Kidney glomerular epithelial cell (primary cell): ENCODE results near the gene NEB.
"Not testable (repeated sequence)": the region's sequence is repeated elsewhere in the genome, so short reads cannot be mapped to it uniquely, and the experiment has no call there.

Experiments
- DNase-seq: peaks from one replicate; lab custom pipeline; 2025; lab: John Stamatoyannopoulos, UW

Gene NEB

DNA sequence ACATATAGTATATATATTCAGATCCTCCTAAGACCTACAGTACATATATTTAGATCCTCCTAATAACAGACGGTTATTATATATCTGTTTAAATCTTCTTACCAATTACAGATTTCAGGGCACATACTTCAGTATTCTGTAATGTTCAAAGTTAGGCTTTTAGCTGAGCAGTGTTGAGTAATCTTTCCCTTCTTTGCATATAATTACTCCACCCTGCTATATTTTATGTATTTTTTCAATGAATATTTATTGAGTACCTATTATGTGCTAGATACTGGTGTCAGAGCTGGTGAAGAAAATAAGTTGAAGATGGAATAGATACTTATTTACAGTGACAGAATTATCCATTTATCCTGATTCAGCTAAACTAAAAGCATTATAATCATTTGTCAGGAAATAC, 84.9 kb downstream of the NEB start:
- no peak for DNase-seq

DNA sequence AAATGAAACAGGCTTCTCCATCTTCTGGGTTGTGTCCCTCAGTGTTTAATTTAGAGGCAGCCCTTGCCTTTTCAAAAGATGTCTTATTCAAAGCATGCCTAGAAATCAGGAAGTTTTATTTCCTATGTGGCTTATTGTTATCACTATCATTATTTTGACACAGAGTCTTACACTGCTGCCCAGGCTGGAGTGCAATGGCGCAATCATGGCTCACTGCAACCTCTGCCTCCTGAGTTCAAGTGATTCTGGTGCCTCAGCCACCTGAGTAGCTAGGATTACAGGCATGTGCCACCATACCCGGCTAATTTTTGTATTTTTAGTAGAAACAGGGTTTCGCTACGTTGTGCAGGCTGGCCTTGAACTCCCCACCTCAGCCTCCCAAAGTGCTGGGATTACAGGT, 87.8 kb downstream of the NEB start:
- DNase-seq = not testable (repeated sequence)

DNA sequence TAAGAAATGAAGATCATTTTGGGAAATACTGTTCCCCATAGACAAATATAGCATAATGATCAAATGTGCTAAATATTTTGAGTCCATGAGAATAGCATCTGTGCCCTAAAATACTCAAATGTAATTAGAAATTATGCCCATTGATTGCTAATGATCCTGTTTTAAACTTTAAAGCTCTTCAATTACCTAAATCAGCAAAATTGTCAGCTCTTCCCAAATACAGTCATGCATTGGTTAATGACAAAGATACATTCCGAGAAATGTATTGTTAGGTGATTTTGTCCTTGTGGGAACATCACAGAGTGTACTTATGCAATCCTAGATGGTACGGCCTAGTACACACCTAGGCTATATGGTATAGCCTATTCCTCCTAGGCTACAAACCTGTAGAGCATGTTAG, 89.7 kb downstream of the NEB start:
- DNase-seq = no peak

DNA sequence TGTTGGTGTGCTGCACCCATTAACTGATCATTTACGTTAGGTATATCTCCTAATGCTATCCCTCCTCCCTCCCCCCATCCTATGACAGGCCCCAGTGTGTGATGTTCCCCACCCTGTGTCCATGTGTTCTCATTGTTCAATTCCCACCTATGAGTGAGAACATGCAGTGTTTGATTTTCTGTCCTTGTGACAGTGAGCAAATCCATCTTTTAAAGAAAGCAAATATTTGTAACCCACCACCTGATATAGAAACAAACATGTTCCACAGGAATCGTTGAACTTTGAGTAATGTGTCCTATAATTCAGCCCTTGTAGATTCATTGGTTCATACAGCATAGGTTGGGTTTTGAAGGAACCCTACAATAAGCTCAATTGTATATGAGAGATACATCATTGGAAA, 92.4 kb downstream of the NEB start:
- DNase-seq = not testable (repeated sequence)

DNA sequence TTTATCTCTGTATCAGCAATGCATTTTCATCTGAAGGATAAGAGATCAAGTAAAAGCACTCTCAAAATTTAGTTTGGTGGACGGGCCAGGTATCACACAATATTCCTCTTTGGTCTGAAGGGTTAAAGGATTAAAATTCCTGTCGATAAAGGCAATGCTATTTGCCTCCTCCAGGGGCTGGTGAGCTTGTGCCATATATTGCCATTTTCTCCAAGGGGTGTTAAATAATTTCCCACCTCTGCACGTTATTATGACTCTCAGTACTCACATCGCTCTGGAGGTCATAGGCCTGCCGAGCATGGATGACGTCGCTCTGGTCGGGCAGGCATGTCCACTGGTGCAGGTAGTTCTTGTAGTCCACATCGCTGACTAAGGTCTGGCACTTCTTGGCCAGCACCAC, 94.2 kb downstream of the NEB start:
- DNase-seq = no peak

DNA sequence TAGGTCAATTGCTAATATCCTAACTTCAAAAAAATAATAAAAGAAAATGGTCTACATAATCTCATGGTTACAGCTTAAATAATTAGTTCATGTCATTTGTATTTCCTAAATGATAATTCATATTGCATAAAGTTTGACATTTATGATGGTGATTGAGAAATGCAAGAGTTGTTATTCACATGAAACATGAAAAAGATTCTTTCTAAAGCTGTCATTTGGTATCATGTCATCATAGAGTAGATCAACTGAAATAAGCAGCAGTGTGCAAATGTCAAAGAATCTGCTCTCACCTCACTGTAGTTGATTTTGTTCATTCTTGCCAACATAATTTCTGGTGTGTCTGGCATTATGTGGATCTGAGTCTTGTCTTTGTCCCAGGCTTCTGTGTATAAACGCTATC, 95.3 kb downstream of the NEB start:
- DNase-seq = no peak

DNA sequence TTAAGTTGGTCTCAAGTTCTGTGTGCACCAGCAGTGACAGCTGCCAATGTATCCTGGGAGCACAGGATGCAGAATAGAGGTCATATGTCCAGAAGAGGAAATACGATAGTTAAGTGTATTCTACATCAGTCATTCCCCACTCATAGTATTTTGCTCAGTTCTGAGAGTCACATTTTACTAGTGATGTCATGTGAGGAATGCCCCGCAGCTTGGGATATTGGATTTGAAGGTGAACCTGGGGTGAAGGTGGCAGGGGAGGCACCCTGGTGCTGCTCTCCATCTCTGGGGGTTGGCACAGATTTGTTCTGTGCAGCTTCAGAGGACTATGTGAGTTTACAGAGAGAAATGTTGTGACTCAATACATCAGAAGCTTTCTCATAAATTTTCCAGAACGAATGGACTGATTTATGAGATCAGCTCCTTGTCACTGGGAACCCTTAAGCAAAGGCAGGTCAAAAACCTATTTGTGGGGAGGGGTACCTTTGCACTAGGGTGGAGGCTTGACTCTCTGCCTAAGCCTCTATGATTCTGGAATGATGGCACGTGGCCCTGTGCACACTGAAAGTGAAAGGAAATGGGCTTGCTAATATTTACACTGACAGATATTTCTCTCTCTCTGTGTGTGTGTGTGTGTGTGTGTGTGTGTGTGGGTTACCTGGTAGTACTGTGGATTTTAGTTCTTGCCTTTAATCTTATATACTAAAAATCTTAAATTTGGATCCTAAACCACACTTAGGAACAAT, 95.9 kb downstream of the NEB start:
- DNase-seq = peak; percentile 10

DNA sequence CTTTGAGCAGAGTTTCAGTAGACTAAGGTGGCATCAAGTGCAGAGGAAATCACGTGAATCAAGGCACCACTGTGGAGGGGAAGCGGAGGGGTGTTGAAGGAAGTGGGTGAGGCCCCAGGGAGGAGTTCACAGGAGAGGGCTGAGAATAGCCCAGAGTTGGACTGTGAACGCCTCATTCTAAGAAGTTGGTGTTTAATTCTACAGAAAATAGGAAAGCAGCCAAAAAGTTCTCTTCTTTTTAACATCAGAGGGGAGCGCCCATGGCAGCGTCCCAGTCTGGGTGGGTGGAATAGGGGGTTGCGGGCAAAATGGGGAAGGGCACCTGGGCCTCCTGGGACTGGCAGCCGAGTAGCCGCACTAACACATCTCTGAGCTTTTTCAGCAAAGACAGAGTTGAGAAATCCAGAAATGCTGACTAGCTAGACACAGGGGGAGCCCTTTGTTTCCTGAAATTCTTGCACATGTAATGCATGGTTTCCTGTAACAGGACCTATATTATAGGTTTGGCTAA, 97.0 kb downstream of the NEB start:
- DNase-seq = no peak

DNA sequence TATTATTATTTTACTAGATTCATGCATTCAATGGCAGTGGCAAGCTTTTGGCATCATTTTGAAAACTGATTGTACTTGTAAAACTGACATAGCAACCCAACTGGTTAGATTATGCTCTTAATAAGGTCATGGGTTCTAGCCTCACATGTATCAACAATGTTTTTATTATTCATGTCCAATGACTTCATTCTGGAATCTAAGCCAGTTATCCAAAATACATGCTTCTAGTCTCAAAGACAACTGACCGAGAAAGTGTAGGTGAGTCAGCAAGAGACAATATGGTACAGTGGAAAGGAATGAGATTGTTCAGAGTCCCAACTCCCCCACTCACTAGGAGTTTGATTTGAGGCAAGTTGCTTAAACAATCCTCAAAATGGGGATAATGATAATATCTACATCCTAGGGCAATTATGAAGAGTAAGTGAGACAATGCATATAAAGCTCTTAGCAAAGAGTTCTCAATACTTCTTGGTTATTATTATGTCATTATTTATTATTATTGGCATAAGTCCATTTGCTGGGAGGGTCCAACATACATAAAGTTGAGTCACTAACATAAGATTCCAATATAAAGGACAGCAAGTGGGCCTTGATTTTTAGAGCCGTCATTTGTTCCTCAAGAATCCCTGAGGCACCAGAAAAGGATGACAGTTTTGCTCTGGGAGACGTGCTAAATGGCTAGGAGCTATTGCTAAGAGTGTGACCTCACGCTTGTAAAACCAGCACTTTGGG, 99.4 kb downstream of the NEB start:
- DNase-seq = peak; percentile 57

DNA sequence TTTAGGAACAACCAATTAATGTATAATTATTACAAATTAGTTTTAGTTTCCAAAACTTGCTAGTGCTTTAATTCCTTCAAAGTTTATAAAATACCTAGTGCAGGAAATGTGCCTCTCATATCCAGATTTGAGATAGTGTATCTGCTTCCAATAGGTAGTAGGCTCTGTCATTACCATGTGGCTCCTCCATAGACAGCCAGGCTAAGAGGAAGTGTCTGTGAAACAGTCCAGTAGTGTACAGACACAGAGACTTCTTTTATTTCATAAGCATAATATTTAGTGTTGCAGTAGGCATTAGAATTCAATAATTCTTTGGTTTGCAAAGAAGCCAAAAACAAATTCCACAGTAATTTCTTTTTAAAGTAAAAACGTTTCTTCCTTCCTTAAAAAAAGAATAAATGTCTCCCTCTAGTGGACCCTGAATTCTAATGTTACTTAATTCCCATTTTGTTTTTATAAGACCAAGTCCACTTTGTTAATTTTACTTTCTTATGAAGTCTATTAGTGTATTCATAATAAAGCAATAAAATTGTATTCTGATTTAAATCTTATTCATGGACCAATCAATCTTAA, 101.2 kb downstream of the NEB start:
- DNase-seq = no peak

DNA sequence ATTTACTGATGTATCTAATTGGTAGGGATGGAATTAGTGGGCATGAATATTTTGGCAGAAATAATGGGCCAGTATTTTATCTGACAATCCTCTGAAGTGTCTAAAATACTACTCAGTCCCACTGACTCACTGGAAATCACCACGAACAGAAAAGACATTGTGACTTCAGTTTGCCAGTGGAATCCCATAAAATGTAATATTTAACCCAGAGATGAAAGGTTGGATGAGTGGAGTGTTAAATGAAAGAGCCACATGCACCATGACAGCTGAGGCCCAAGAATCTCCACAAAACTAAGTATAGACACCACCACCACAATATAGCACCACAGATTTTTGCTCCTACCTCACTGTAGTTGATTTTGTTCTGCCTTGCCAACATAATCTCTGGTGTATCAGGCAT, 103.9 kb downstream of the NEB start:
- peak; percentile 44 for DNase-seq

DNA sequence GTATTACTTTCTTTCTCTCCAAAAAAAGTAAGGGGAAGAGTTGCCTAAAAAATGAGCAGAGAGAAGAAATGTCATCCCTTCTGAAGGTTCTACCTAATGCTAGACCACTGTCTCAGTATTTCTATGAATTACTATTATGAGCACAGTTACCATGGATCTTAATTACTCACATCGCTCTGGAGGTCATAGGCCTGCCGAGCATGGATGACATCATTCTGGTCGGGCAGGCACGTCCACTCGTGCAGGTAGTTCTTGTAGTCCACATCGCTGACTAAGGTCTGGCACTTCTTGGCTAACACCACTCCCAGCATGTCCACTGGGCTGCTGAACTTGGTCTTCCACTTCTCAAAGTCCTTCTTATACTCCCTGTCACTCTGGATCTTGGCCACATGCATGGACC, 106.9 kb downstream of the NEB start:
- DNase-seq = no peak

DNA sequence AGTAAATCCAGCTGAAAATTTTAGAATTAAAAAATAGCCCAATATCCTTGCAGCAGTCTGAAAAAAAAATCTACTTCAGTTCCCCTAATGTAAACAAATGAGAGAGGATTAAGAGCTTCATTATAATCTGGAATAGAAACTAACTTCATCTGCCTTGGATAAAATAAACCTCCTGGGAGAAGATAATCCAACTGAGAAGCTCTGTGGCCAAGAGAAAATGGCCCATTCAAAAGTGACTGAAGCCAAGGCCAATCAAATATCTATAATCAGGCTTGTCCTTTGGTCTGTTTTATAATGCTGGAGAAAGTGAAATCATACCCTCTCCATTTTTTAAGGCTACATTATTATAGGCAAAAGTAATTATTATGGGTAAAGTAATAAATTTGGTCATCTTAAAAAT, 110.0 kb downstream of the NEB start:
- DNase-seq = no peak

DNA sequence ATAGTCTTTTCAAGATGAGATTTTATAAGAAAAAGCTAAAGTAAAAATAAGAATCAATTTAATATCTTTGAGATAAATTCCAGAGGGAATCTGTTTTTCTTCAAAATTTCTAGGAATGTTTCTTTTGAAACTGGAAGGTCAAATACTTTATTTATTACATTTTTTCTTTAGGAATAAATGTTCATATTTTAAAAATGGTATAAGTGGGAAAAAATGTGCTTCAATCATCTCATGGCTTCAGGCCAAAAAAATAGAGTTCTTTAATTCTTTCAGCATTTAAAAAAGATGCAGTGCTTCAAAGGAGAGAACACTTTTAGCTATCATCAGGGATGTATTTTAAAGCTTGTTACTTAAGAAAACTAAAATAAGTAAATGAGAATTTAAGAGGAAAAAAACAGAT, 110.6 kb downstream of the NEB start:
- DNase-seq = no peak

DNA sequence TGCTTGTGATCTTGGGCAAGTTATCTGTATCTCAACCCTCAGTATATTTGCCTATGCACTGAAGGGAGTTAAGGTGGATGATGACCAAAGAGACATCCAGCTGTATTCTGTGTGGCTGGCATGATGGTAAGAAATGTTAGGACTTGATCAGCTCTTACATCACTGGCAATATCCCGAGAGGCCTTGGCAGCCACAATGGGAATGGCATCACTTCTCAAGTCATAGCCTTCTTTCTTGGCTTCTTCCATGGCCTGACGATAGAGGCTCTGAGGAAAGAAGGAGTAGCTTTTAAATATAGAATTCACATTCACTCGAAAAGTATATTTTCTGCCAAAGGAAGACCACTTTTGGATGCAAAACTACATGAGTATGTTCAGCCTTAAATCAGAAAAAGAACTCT, 113.5 kb downstream of the NEB start:
- no peak for DNase-seq

DNA sequence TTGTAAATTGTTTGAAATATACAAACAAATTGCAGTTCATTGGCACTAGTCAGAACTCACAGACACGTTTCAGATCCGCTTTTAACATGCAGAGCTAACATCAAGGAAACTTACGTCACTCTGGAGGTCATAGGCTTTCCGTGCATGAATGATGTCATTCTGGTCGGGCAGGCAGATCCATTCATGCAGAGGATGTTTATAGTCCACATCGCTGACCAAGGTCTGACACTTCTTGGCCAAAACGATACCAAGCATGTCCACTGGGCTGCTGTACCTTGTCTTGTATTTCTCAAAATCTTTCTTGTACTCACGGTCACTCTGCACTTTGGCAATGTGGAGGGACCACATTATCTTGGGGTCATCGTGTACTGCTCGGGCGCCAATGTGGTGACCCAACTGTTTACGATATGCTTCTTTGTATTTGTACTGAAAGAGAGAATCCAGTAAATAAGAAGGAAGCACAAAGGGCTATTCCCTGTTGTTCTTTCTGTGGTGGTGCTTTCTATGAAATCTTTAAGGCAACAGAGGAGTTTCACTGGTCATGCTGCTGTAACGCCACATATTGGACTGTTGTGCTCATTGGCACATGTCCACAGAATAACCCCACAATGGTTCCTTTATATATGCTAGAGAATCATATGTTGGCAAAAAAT, 114.8 kb downstream of the NEB start:
- peak; percentile 55 for DNase-seq

DNA sequence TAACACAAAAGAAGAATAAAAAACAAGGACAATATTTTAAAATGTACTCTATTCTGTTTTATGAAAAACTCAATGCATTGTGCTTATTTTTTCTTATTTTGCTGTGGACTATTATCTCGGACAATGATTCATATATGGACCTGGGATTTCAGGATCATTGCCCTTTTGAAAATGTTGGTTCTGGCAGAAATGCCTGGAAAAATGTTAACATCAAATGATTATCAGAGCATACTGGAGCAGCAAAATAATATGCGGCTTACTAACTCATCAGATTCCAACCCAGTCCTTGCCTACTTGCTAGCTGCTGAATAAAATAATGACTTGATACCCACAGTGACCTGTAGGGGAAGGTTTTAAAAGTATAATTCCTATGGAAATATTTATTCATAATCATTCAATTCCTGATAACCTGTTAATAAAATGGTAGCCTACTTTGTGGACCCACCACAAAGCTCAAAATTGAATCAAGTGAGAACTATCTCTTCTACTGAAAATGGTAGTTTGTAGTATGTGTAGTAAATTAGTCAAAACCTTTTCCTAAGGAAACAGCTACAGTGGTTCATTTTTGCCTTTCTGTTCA, 117.4 kb downstream of the NEB start:
- DNase-seq = no peak

DNA sequence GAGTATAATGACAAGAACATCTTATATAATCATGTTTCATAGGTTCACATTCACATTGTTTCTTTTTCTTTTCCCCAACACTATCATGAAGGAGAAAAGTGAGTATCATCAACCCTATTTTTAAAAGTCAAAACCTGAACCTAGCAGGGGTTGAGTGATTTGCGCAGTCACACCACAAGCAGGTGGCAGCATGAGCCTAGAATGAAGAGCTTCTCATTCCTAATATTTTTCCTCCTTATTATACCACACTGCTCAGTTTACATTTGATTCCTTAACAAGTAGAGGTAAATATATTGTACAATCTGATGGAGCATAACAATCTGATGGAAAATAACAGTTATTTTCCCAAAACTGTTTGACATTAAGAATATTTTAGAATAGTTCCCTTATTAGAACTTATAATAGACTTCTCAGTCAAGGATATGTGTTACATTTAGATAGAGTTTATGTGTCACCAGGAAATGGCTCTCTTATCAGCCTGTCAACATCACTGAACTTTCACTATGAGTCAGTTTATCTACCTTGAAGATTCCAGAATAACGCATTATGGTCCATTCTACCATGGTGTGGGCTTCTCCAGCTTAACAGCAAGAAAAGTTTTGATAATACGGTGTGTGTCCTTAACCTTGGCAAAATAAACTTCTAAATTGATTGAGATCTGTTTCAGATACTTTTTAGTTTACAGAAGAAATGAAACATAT, 119.5 kb downstream of the NEB start:
- DNase-seq = no peak

DNA sequence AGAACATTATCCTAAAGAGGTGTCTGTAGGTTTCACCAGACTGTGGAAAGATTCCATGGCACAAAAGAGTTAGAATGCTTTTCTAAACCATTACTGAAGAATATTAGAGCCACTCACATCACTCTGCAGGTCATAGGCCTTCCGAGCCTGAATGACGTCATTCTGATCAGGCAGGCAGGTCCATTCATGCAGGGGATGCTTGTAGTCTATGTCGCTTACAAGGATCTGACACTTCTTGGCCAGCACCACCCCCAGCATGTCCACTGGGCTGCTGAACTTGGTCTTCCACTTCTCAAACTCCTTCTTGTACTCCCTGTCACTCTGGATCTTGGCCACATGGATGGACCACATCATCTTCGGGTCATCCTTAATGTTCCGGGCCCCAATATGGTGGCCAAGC, 120.1 kb downstream of the NEB start:
- DNase-seq = no peak

DNA sequence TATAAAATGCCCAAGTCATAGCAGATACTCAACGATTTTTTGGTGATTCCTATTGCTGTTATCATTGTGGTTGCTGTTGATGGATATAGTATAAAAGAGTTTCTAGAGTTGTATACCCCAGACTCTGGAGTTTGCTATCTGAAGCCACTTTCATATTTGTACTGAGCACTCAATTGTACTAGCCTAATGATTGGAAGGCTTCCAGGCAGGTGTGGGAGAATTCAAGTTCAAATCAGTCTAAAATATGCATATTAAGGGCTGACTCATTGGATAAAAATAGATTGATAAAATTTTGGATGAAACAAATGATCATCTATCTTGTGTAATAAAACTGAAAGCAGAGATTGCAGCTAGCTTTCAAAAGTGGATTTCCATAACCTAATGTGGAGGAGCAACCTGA, 122.9 kb downstream of the NEB start:
- DNase-seq = no peak

DNA sequence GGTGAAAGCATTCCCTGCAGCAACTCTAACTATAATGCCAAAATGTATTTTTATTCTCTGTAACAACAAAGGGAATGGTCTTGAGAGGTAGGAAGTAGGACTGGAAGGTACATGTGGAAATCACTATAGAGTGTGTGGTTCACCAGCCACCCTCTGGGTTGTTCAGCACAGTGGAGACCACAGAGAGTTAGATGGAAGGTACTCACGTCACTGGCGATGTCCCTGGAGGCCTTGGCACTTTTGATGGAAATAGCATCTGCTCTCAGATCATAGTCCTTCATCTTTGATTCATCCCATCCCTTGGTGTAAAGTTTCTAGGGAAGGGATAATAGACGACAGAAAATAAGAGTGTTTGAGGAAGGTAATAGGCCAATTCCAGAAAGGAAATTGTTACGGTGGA, 124.0 kb downstream of the NEB start:
- no peak for DNase-seq

DNA sequence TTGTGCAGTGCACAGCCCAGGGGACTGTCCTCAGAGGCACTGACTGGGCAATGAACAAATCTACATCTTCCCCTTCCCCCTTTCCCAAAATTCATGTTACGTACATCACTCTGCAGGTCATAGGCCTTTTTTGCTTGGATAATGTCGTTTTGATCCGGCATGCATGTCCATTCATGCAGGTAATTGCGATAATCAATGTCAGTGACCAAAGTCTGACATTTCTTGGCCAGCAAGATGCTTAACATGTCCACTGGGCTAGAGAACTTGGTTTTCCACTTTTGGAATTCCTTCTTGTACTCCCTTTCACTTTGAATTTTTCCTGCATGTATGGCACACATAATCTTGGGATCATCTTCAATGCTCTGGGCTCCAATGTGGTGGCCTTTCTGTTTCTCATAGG, 124.6 kb downstream of the NEB start:
- no peak for DNase-seq
